GM23338 (cell line): ENCODE measurements around the gene TOR3A. TPM values are rescaled to one million over a fixed set of nuclear protein-coding genes. Genes with fewer than 3 reads are reported as not detected.

ENCODE experiments used
- ATAC-seq: fragments of 200-7000 bp; cut with Tn5 transposase; 3 replicates; pipeline ENCODE4 v1.9.1; 2020
- DNase-seq: peaks from one replicate; pipeline ENCODE4 v3.0.0-alpha.2; 2015; ENCODE audit warnings: low spot score
- H2AFZ ChIP-seq: fragments of 200-600 bp; sonication (generic); 2 replicates; pipeline ENCODE4 v1.8.0; 2016; ENCODE audit warnings: antibody characterized with exemption, mild to moderate bottlenecking, moderate library complexity
- H3F3A ChIP-seq: fragments of 200-600 bp; sonication (generic); replicated peaks from 2 replicates; pipeline ENCODE4 v1.8.0; 2017; ENCODE audit warnings: antibody characterized with exemption, mixed run types, low read depth
- H3K27ac ChIP-seq: fragments of 200-600 bp; sonication (generic); 2 replicates; pipeline ENCODE4 v1.6.1; 2016; ENCODE audit warnings: low read depth
- H3K27me3 ChIP-seq: fragments of 200-600 bp; sonication (generic); 2 replicates; pipeline ENCODE4 v1.8.0; 2016; ENCODE audit warnings: mild to moderate bottlenecking, mixed run types, moderate library complexity; ENCODE audit not compliant: insufficient read depth
- H3K36me3 ChIP-seq: fragments of 200-600 bp; sonication (generic); 2 replicates; pipeline ENCODE4 v1.8.0; 2016; ENCODE audit warnings: mild to moderate bottlenecking; ENCODE audit not compliant: insufficient read depth
- H3K4me1 ChIP-seq: fragments of 200-600 bp; sonication (generic); 2 replicates; pipeline ENCODE4 v1.8.0; 2016; ENCODE audit warnings: mild to moderate bottlenecking, moderate library complexity; ENCODE audit not compliant: insufficient read depth
- H3K4me2 ChIP-seq: fragments of 200-600 bp; sonication (generic); 2 replicates; pipeline ENCODE4 v1.7.1; 2017; ENCODE audit warnings: mixed run types
- H3K4me3 ChIP-seq: fragments of 200-600 bp; sonication (generic); 2 replicates; pipeline ENCODE4 v1.6.1; 2016; ENCODE audit warnings: mixed run types
- H3K79me2 ChIP-seq: fragments of 200-600 bp; sonication (generic); replicated peaks from 2 replicates; pipeline ENCODE4 v1.8.0; 2017; ENCODE audit warnings: mild to moderate bottlenecking; ENCODE audit not compliant: insufficient read depth
- H3K9me2 ChIP-seq: fragments of 200-600 bp; sonication (generic); 2 replicates; pipeline ENCODE4 v1.8.0; 2017; ENCODE audit not compliant: insufficient read depth
- H4K20me1 ChIP-seq: fragments of 200-600 bp; sonication (generic); replicated peaks from 2 replicates; pipeline ENCODE4 v1.8.0; 2017; ENCODE audit warnings: mild to moderate bottlenecking; ENCODE audit not compliant: insufficient read depth
- H3K27ac Mint-ChIP-seq: 2 replicates; pipeline ENCODE4 v1.8.0; 2020; ENCODE audit warnings: inconsistent platforms, mild to moderate bottlenecking, moderate library complexity, mixed read lengths
- H3K27me3 Mint-ChIP-seq: 3 replicates; pipeline ENCODE4 v1.8.0; 2022; ENCODE audit warnings: low read depth, mild to moderate bottlenecking, moderate library complexity, mixed read lengths, inconsistent platforms; ENCODE audit not compliant: insufficient read depth, poor library complexity
- H3K36me3 Mint-ChIP-seq: 3 replicates; pipeline ENCODE4 v1.8.0; 2021; ENCODE audit warnings: low read depth, mild to moderate bottlenecking, inconsistent platforms, moderate library complexity, mixed read lengths
- H3K4me1 Mint-ChIP-seq: 3 replicates; pipeline ENCODE4 v1.8.0; 2020; ENCODE audit warnings: mild to moderate bottlenecking, inconsistent platforms, mixed read lengths
- H3K4me3 Mint-ChIP-seq: 3 replicates; pipeline ENCODE4 v1.8.0; 2021; ENCODE audit warnings: moderate library complexity, mild to moderate bottlenecking, inconsistent platforms, mixed read lengths
- H3K9me3 Mint-ChIP-seq: 3 replicates; pipeline ENCODE4 v1.8.0; 2020; ENCODE audit warnings: moderate library complexity, mild to moderate bottlenecking, inconsistent platforms, mixed read lengths
- CREB1 ChIP-seq: fragments of 250-450 bp; sonication (Bioruptor Pico); IDR thresholded peaks from 2 replicates; pipeline ENCODE4 v1.5.0; 2020; ENCODE audit warnings: low read depth, mild to moderate bottlenecking, moderate library complexity
- EZH2 ChIP-seq: fragments of 200-600 bp; sonication (generic); IDR thresholded peaks from one replicate; pipeline ENCODE4 v1.8.0; 2017; ENCODE audit warnings: antibody characterized with exemption, mild to moderate bottlenecking, low read depth; ENCODE audit not compliant: unreplicated experiment
- EZH2phosphoT487 ChIP-seq: fragments of 200-600 bp; sonication (generic); IDR thresholded peaks from one replicate; pipeline ENCODE4 v1.8.1; 2018; ENCODE audit warnings: antibody characterized with exemption; ENCODE audit not compliant: unreplicated experiment
- JUNB ChIP-seq: IDR thresholded peaks from one replicate; pipeline ENCODE4 v1.6.1; 2016; ENCODE audit warnings: antibody characterized with exemption; ENCODE audit not compliant: unreplicated experiment
- NANOG ChIP-seq: IDR thresholded peaks from 2 replicates; pipeline ENCODE4 v1.6.1; 2016; ENCODE audit warnings: antibody characterized with exemption, borderline replicate concordance
- POLR2AphosphoS5 ChIP-seq: IDR thresholded peaks from 2 replicates; pipeline ENCODE4 v1.6.1; 2016; ENCODE audit warnings: antibody characterized with exemption, low read depth
- STAT1 ChIP-seq: IDR thresholded peaks from one replicate; pipeline ENCODE4 v1.6.1; 2016; ENCODE audit warnings: antibody characterized with exemption; ENCODE audit not compliant: unreplicated experiment
- ZNF114 ChIP-seq: fragments of 250-450 bp; sonication (Bioruptor Pico); IDR thresholded peaks from 2 replicates; pipeline ENCODE4 v1.5.0; 2020; ENCODE audit warnings: mild to moderate bottlenecking, moderate library complexity
- ZNF331 ChIP-seq: fragments of 250-450 bp; sonication (Bioruptor Pico); IDR thresholded peaks from 2 replicates; pipeline ENCODE4 v1.5.0; 2020; ENCODE audit warnings: low read depth, mild to moderate bottlenecking, moderate library complexity
- polyA plus RNA-seq: library from polyadenylated mRNA; unstranded; fragments of >200 nt; fragmentation: Nextera tagmentation; extraction: Ambion mirVana; gene quantifications from 2 replicates; pipeline ENCODE4 v1.2.1, GENCODE V29; 2016
- total RNA-seq: library from RNA; depleted of rRNA; stranded (reverse); fragments of >200 nt; shearing (Covaris generic); gene quantifications from 2 replicates; pipeline ENCODE4 v1.2.3, GENCODE V29; 2014
- TF ChIP-seq, protein P1 (sequence below): IDR thresholded peaks from 2 replicates; pipeline ENCODE4 v1.6.1; 2016; ENCODE audit warnings: antibody characterized with exemption
- TF ChIP-seq, protein P2 (sequence below): fragments of 250-450 bp; sonication (Bioruptor Pico); IDR thresholded peaks from 2 replicates; pipeline ENCODE4 v1.5.0; 2020; ENCODE audit warnings: mild to moderate bottlenecking, moderate library complexity
- TF ChIP-seq, protein P3 (sequence below), 2 experiments: fragments of 200-600 bp in 1 of 2; sonication (generic) in 1 of 2; conservative IDR thresholded peaks; 2 replicates each; pipeline versions ENCODE4 v1.5.1 to v1.6.1; 2016 to 2017; ENCODE audit warnings: antibody characterized with exemption in 2 of 2, low read depth in 2 of 2, mild to moderate bottlenecking in 2 of 2, moderate library complexity in 1 of 2
- TF ChIP-seq, protein P4 (sequence below): IDR thresholded peaks from one replicate; pipeline ENCODE4 v1.6.1; 2018; ENCODE audit warnings: antibody characterized with exemption; ENCODE audit not compliant: unreplicated experiment

TOR3A gene
- total and polyA plus RNA-seq, 2 experiments from 2014 or later: 11.2 to 57.6 TPM

DNA sequence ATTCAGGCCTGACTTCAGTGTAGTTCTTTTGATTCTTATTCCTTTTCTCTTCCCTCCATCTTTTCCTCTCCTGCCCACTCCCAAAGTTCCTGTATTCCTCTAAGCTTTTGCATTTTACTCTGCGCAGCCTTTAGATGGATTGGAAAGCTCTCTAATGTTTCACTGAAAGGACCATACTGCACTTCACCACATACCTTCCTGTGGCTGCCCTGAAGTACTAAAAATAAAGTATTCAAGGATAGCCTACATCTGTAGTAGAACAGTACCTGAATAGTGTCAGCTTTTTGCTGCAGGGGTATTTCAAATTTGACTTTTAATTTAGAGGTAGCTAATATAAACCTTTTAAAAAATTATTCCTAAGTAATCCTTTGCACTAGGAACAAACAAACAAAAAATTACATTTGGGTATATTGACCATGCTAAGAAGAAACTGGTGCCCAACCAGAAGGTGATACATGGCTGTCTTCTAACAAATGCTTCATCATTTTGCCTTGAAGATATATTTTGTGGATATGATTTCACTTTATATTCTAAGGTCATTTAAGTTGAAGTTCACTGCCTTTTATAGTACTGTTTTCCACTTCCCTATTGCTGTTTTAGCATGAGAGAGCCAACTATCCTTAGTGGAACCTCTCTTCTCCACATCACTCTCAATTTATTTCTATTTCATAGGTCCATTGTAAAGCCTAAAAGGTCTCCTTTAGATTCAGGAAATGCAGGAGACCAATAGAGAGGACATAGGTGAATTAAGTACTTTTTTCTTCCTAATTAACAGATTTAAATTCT, 33.3 kb upstream of the TOR3A start:
- H3F3A ChIP-seq: no peaks in the 10 kb centered on the region
- ATAC-seq: no peak
- TF ChIP-seq EZH2phosphoT487 (no peak), ZNF114 (CRISPR knock-in tag) (no peak), ZNF331 (no peak), EZH2 (no peak), POLR2AphosphoS5 (no peak), NANOG (no peak), JUNB (no peak), STAT1 (no peak), CREB1 (CRISPR knock-in tag) (no peak)
- TF ChIP-seq, protein P1, sequence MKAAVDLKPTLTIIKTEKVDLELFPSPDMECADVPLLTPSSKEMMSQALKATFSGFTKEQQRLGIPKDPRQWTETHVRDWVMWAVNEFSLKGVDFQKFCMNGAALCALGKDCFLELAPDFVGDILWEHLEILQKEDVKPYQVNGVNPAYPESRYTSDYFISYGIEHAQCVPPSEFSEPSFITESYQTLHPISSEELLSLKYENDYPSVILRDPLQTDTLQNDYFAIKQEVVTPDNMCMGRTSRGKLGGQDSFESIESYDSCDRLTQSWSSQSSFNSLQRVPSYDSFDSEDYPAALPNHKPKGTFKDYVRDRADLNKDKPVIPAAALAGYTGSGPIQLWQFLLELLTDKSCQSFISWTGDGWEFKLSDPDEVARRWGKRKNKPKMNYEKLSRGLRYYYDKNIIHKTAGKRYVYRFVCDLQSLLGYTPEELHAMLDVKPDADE: no peak
- TF ChIP-seq, protein P2, sequence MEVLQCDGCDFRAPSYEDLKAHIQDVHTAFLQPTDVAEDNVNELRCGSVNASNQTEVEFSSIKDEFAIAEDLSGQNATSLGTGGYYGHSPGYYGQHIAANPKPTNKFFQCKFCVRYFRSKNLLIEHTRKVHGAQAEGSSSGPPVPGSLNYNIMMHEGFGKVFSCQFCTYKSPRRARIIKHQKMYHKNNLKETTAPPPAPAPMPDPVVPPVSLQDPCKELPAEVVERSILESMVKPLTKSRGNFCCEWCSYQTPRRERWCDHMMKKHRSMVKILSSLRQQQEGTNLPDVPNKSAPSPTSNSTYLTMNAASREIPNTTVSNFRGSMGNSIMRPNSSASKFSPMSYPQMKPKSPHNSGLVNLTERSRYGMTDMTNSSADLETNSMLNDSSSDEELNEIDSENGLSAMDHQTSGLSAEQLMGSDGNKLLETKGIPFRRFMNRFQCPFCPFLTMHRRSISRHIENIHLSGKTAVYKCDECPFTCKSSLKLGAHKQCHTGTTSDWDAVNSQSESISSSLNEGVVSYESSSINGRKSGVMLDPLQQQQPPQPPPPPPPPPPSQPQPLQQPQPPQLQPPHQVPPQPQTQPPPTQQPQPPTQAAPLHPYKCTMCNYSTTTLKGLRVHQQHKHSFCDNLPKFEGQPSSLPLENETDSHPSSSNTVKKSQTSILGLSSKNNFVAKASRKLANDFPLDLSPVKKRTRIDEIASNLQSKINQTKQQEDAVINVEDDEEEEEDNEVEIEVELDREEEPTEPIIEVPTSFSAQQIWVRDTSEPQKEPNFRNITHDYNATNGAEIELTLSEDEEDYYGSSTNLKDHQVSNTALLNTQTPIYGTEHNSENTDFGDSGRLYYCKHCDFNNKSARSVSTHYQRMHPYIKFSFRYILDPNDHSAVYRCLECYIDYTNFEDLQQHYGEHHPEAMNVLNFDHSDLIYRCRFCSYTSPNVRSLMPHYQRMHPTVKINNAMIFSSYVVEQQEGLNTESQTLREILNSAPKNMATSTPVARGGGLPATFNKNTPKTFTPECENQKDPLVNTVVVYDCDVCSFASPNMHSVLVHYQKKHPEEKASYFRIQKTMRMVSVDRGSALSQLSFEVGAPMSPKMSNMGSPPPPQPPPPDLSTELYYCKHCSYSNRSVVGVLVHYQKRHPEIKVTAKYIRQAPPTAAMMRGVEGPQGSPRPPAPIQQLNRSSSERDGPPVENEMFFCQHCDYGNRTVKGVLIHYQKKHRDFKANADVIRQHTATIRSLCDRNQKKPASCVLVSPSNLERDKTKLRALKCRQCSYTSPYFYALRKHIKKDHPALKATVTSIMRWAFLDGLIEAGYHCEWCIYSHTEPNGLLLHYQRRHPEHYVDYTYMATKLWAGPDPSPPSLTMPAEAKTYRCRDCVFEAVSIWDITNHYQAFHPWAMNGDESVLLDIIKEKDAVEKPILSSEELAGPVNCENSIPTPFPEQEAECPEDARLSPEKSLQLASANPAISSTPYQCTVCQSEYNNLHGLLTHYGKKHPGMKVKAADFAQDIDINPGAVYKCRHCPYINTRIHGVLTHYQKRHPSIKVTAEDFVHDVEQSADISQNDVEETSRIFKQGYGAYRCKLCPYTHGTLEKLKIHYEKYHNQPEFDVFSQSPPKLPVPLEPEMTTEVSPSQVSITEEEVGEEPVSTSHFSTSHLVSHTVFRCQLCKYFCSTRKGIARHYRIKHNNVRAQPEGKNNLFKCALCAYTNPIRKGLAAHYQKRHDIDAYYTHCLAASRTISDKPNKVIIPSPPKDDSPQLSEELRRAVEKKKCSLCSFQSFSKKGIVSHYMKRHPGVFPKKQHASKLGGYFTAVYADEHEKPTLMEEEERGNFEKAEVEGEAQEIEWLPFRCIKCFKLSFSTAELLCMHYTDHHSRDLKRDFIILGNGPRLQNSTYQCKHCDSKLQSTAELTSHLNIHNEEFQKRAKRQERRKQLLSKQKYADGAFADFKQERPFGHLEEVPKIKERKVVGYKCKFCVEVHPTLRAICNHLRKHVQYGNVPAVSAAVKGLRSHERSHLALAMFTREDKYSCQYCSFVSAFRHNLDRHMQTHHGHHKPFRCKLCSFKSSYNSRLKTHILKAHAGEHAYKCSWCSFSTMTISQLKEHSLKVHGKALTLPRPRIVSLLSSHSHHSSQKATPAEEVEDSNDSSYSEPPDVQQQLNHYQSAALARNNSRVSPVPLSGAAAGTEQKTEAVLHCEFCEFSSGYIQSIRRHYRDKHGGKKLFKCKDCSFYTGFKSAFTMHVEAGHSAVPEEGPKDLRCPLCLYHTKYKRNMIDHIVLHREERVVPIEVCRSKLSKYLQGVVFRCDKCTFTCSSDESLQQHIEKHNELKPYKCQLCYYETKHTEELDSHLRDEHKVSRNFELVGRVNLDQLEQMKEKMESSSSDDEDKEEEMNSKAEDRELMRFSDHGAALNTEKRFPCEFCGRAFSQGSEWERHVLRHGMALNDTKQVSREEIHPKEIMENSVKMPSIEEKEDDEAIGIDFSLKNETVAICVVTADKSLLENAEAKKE (CRISPR knock-in tag): no peak
- TF ChIP-seq, protein P3, sequence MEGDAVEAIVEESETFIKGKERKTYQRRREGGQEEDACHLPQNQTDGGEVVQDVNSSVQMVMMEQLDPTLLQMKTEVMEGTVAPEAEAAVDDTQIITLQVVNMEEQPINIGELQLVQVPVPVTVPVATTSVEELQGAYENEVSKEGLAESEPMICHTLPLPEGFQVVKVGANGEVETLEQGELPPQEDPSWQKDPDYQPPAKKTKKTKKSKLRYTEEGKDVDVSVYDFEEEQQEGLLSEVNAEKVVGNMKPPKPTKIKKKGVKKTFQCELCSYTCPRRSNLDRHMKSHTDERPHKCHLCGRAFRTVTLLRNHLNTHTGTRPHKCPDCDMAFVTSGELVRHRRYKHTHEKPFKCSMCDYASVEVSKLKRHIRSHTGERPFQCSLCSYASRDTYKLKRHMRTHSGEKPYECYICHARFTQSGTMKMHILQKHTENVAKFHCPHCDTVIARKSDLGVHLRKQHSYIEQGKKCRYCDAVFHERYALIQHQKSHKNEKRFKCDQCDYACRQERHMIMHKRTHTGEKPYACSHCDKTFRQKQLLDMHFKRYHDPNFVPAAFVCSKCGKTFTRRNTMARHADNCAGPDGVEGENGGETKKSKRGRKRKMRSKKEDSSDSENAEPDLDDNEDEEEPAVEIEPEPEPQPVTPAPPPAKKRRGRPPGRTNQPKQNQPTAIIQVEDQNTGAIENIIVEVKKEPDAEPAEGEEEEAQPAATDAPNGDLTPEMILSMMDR (conservative IDR thresholded peaks at IDR 0.05; ENCODE audit: low read depth in 2 of 2): no peak
- TF ChIP-seq, protein P4, sequence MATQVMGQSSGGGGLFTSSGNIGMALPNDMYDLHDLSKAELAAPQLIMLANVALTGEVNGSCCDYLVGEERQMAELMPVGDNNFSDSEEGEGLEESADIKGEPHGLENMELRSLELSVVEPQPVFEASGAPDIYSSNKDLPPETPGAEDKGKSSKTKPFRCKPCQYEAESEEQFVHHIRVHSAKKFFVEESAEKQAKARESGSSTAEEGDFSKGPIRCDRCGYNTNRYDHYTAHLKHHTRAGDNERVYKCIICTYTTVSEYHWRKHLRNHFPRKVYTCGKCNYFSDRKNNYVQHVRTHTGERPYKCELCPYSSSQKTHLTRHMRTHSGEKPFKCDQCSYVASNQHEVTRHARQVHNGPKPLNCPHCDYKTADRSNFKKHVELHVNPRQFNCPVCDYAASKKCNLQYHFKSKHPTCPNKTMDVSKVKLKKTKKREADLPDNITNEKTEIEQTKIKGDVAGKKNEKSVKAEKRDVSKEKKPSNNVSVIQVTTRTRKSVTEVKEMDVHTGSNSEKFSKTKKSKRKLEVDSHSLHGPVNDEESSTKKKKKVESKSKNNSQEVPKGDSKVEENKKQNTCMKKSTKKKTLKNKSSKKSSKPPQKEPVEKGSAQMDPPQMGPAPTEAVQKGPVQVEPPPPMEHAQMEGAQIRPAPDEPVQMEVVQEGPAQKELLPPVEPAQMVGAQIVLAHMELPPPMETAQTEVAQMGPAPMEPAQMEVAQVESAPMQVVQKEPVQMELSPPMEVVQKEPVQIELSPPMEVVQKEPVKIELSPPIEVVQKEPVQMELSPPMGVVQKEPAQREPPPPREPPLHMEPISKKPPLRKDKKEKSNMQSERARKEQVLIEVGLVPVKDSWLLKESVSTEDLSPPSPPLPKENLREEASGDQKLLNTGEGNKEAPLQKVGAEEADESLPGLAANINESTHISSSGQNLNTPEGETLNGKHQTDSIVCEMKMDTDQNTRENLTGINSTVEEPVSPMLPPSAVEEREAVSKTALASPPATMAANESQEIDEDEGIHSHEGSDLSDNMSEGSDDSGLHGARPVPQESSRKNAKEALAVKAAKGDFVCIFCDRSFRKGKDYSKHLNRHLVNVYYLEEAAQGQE: no peak
- peaks cover 20% of the 10 kb centered on the region for H3K79me2 ChIP-seq
- Mint-ChIP-seq H3K9me3 (no peaks in the 10 kb centered on the region), H3K4me3 (no peak overlapping the region), H3K4me1 (no peaks in the 10 kb centered on the region), H3K27me3 (no peaks in the 10 kb centered on the region), H3K36me3 (peaks cover 7% of the 10 kb centered on the region; the same call in 2 of the 3 replicates), H3K27ac (no peak overlapping the region)
- H2AFZ ChIP-seq: no peak overlapping the region
- H3K27ac ChIP-seq: no peak overlapping the region
- no peaks in the 10 kb centered on the region for H3K4me1 ChIP-seq
- H3K4me2 ChIP-seq: no peak overlapping the region
- no peak overlapping the region for H3K4me3 ChIP-seq
- no peak for DNase-seq
- no peaks in the 10 kb centered on the region for H3K36me3 ChIP-seq
- H3K9me2 ChIP-seq: no peaks in the 10 kb centered on the region
- no peaks in the 10 kb centered on the region for H4K20me1 ChIP-seq
- H3K27me3 ChIP-seq: no peaks in the 10 kb centered on the region
